Measurements from ENCODE around the gene SEMA6D.

The SEMA6D gene, protein sequence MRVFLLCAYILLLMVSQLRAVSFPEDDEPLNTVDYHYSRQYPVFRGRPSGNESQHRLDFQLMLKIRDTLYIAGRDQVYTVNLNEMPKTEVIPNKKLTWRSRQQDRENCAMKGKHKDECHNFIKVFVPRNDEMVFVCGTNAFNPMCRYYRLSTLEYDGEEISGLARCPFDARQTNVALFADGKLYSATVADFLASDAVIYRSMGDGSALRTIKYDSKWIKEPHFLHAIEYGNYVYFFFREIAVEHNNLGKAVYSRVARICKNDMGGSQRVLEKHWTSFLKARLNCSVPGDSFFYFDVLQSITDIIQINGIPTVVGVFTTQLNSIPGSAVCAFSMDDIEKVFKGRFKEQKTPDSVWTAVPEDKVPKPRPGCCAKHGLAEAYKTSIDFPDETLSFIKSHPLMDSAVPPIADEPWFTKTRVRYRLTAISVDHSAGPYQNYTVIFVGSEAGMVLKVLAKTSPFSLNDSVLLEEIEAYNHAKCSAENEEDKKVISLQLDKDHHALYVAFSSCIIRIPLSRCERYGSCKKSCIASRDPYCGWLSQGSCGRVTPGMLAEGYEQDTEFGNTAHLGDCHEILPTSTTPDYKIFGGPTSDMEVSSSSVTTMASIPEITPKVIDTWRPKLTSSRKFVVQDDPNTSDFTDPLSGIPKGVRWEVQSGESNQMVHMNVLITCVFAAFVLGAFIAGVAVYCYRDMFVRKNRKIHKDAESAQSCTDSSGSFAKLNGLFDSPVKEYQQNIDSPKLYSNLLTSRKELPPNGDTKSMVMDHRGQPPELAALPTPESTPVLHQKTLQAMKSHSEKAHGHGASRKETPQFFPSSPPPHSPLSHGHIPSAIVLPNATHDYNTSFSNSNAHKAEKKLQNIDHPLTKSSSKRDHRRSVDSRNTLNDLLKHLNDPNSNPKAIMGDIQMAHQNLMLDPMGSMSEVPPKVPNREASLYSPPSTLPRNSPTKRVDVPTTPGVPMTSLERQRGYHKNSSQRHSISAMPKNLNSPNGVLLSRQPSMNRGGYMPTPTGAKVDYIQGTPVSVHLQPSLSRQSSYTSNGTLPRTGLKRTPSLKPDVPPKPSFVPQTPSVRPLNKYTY

DNA sequence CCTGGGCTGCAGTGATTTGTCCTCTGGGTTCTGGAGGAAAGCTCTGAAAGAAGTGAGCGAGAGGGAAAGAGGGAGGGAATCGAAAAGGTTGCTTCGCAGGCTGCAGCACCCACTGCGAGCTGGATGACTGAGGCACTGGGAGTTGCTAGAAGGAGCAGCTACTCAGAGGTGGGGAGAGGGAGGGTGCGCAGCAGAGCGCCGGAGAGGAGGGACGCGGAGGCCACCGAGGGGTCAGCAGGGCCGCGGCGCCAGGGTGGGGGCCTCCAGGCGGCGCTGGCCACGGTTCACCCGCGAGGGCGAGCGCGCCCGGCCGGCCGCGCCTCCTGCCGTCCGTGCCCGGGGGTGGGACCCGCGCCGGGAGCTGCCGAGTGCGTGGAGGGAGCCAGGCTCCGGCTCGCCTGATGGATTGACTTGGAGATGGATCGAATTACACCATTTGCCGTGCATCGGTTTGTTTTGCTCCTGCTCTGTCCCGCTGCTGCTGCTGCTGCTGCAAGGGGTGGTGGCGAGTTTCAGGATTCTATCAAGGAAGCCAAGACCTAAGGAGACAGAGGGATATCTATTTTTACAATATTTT is at the start of gene SEMA6D:
Gene SEMA6D, plus strand, starts transcription at position 470 of the 577 bp plus-strand sequence. CDS start 42,294 bp downstream, outside the sequence.
- DNase-seq (ENCODE audit: low spot score) = peak; percentile 88
- peak within 1 kb of the TSS; percentile 94 for H3K4me3 ChIP-seq
- H3K27ac ChIP-seq = peak within 1 kb of the TSS; percentile 69 to 93
- TF ChIP-seq, protein P1, sequence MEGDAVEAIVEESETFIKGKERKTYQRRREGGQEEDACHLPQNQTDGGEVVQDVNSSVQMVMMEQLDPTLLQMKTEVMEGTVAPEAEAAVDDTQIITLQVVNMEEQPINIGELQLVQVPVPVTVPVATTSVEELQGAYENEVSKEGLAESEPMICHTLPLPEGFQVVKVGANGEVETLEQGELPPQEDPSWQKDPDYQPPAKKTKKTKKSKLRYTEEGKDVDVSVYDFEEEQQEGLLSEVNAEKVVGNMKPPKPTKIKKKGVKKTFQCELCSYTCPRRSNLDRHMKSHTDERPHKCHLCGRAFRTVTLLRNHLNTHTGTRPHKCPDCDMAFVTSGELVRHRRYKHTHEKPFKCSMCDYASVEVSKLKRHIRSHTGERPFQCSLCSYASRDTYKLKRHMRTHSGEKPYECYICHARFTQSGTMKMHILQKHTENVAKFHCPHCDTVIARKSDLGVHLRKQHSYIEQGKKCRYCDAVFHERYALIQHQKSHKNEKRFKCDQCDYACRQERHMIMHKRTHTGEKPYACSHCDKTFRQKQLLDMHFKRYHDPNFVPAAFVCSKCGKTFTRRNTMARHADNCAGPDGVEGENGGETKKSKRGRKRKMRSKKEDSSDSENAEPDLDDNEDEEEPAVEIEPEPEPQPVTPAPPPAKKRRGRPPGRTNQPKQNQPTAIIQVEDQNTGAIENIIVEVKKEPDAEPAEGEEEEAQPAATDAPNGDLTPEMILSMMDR (IDR thresholded peaks at IDR 0.05) = peak; percentile 33

DNA sequence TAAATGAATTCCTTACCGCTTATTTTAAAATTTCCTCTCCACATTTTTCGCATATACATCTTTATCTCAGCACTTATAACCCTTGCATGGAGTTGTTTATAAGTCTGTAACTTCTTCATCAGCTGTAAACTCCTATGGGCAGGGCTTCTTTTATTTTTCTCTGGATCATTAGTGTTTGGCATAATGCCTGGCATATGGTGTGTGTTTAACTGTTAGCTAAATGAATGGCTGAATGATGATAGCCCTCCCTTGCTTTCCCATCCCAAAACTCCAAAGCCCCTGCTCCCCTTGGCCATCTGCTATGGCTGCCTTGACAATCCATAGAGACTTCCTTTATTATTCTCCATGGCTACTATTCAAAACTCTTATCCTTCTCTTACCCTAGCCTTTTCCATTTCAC is 48.1 kb upstream of the SEMA6D start:
- no peak overlapping the region for H3K4me3 ChIP-seq
- no peak for DNase-seq (ENCODE audit: low spot score)
- TF ChIP-seq, protein P1 (IDR thresholded peaks at IDR 0.05) = no peak
- no peak overlapping the region for H3K27ac ChIP-seq

DNA sequence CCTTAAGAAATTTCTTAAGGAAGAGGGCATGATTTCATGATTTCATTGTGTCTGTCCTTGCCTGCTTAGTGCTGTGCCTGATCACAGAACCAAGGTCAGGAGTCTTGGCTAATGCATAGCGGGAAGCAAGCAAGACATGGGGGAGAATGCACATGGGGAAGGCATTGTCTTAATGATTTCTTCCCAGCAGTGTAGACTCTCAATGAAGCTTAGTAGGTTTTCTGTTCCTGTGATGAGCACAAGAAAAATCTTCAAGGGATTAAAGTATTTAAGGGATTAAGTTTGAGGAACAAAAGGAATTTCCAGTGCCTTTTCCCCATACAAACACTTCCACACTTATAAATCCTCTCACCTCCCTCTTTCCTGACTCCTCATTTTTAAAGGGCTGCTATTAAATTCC is 46.9 kb upstream of the SEMA6D start:
- Histone ChIP-seq H3K27ac (no peak overlapping the region), H3K4me3 (no peak overlapping the region)
- TF ChIP-seq, protein P1 (IDR thresholded peaks at IDR 0.05) = no peak

DNA sequence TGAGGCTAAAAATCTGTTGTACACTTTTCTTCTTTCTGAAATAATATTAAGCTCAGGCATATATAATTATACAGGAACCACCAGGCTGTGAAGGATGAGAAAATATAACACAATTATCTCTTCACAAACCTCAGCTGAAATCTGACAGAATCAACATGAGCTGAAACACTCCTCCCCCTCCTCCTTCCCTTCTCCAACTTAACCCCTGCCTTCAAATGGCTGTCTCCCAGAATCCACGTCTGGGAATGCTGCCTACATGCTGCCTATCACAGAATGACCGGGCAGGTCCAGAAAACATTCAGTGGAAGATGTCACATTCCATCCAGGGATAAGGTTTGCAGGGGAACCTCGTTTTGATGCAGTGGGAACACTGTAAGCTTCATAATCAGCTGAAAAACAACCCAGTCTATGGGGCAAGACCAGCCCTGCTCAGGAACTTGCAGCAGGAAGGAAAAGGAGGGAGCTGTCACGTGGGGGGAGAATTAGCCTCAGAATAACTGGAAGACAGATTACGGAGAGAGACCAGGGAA is 44.0 kb upstream of the SEMA6D start:
- peak overlapping the region in 1 of 2 donors; percentile 16 for H3K27ac ChIP-seq
- H3K4me3 ChIP-seq = no peak overlapping the region
- DNase-seq (ENCODE audit: low spot score) = no peak
- TF ChIP-seq, protein P1 (IDR thresholded peaks at IDR 0.05) = no peak

More for the DNA sequence above, 46.9 kb upstream of the SEMA6D start:
- DNase-seq (ENCODE audit: low spot score) = no peak

DNA sequence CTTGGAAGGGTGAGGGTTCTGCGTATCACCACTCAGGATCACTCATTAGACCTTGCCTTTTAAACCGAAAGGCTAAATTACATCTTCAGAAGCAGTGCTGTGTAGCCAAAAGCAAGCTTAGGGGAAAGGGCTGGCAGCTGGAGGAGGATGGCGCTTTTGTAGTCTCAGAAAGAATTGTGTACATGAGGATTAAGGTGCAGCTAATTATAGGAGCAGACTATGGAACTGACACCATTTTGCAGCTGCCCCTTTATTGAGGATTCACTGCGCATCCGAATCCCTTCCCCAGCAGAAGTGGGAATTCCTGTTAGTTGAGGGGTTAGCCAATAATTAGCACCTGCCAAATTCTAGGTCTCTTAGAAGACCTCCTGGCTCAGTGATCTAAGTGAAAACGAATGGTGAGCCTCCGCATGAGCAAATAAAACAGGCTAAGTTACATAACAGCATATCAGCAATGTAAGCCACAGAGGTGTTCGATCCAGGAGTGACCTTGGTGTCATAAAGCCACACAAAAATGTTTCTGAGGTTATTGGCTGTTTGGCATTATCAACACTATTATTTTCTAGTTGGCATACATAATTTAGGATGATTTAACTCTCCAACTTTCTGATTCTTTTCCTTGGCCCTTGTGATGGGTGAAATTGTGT is 42.6 kb upstream of the SEMA6D start:
- Histone ChIP-seq H3K4me3 (no peak overlapping the region), H3K27ac (no peak overlapping the region)
- DNase-seq (ENCODE audit: low spot score) = no peak
- TF ChIP-seq, protein P1 (IDR thresholded peaks at IDR 0.05) = no peak

DNA sequence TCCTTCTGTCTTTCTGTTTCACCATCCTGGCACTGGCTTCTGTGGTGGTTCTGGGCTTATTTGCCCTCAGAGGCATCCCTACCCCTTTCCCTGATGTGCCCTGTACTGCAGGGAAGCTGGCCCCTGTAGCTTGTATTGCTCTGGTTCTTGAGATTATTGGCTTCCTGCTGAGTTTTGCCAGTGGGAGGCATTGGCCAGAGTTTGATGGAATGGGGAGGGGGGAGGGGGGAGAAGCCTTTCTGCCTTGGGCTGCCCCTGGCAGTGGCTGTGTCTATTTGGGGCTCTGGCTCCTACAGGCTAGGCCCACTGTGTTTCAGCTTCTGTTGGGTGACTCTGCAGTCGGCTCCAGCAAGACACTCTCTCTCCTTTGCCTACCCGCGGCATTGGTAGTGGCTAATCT is 41.6 kb upstream of the SEMA6D start:
- no peak for DNase-seq (ENCODE audit: low spot score)
- H3K27ac ChIP-seq = no peak overlapping the region
- no peak overlapping the region for H3K4me3 ChIP-seq
- TF ChIP-seq, protein P1 (IDR thresholded peaks at IDR 0.05) = no peak
